ENCODE results near the gene MRPL40.

GRCh38 chr22:19383292-19383691, 49.1 kb upstream of the MRPL40 start:
- TF ChIP-seq, protein P1, sequence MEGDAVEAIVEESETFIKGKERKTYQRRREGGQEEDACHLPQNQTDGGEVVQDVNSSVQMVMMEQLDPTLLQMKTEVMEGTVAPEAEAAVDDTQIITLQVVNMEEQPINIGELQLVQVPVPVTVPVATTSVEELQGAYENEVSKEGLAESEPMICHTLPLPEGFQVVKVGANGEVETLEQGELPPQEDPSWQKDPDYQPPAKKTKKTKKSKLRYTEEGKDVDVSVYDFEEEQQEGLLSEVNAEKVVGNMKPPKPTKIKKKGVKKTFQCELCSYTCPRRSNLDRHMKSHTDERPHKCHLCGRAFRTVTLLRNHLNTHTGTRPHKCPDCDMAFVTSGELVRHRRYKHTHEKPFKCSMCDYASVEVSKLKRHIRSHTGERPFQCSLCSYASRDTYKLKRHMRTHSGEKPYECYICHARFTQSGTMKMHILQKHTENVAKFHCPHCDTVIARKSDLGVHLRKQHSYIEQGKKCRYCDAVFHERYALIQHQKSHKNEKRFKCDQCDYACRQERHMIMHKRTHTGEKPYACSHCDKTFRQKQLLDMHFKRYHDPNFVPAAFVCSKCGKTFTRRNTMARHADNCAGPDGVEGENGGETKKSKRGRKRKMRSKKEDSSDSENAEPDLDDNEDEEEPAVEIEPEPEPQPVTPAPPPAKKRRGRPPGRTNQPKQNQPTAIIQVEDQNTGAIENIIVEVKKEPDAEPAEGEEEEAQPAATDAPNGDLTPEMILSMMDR (IDR thresholded peaks at IDR 0.05): no peak
- TF ChIP-seq POLR2A (IDR thresholded peaks at IDR 0.05; ENCODE audit: low read depth): no peak
- no peak for TF ChIP-seq POLR2AphosphoS5 (IDR thresholded peaks at IDR 0.05)
- no peak for TF ChIP-seq EP300 (IDR thresholded peaks at IDR 0.05)
